Activated CD8-positive, alpha-beta T cell treated with anti-CD3 and anti-CD28 coated beads for 36 hours (primary cell): ENCODE measurements around the gene CD74. TPM values are rescaled to one million over a fixed set of nuclear protein-coding genes. Genes with fewer than 3 reads are reported as not detected.

Experiments used
- ATAC-seq: fragments of 200-7000 bp; cut with Tn5 transposase; one replicate; pipeline ENCODE4 v1.10.0; 2021; ENCODE audit warnings: mild to moderate bottlenecking, moderate library complexity
- CTCF ChIA-PET: fragments of 350-600 bp; sonication (Branson Sonifier 250); formaldehyde crosslinking; loops from one replicate; lab custom pipeline; 2021; ENCODE audit warnings: antibody characterized with exemption; lab: Charles Lee
- POLR2A ChIA-PET: fragments of 350-600 bp; sonication (Branson Sonifier 250); formaldehyde crosslinking; loops from one replicate; lab custom pipeline; 2021; ENCODE audit warnings: antibody characterized with exemption; lab: Charles Lee
- DNase-seq: peaks from one replicate; pipeline ENCODE4 v3.0.0-alpha.2; 2020
- H3K27ac Mint-ChIP-seq: one replicate; pipeline ENCODE4 v1.8.0; 2021; ENCODE audit warnings: mild to moderate bottlenecking, mixed read lengths
- H3K27me3 Mint-ChIP-seq: one replicate; pipeline ENCODE4 v1.8.0; 2021; ENCODE audit warnings: mixed read lengths
- H3K36me3 Mint-ChIP-seq: one replicate; pipeline ENCODE4 v1.8.0; 2021; ENCODE audit warnings: low read depth, mixed read lengths
- H3K4me1 Mint-ChIP-seq: one replicate; pipeline ENCODE4 v1.8.0; 2021; ENCODE audit warnings: low read depth, mixed read lengths
- H3K4me3 Mint-ChIP-seq: one replicate; pipeline ENCODE4 v1.8.0; 2021; ENCODE audit warnings: mild to moderate bottlenecking, moderate library complexity, mixed read lengths
- H3K9me3 Mint-ChIP-seq: one replicate; pipeline ENCODE4 v1.8.0; 2021; ENCODE audit warnings: mixed read lengths
- CTCF ChIP-seq: fragments of 200-600 bp; IDR thresholded peaks from one replicate; pipeline ENCODE4 v1.8.0; 2022; ENCODE audit warnings: antibody characterized with exemption, mild to moderate bottlenecking
- intact Hi-C: fragments of 100-400 bp; cut with micrococcal nuclease; formaldehyde crosslinking; loops from one replicate; pipeline ENCODE4 v1.10.0; 2022
- total RNA-seq, 2 experiments: library from RNA; stranded (reverse); gene quantifications; one replicate each; pipeline ENCODE4 v1.2.3, GENCODE V29; 2021

CD74 gene
- total RNA-seq, 2 experiments from 2014 or later = 277 to 282 TPM

- no peak for TF ChIP-seq CTCF
- no peak for DNase-seq
- ChIA-PET POLR2A (interaction anchor here (0.7 to 5.2 kb wide), 17 partner anchors 9 to 413 kb away, joined by 3 to 57 read pairs (median 5); partner anchors contain the start of genes HMGXB3, RPS14, TCOF1 and TIGD6), CTCF (interaction anchor here (0.7 to 4.3 kb wide), 5 partner anchors 14 to 37 kb away, joined by 3 to 40 read pairs (median 7); no protein-coding TSS in a partner anchor)
- Mint-ChIP-seq H3K4me1 (peaks cover 37% of the 10 kb centered on the region), H3K27ac (peak overlapping the region; percentile 99), H3K9me3 (no peaks in the 10 kb centered on the region), H3K27me3 (no peaks in the 10 kb centered on the region), H3K4me3 (peak overlapping the region; percentile 97), H3K36me3 (peaks cover 15% of the 10 kb centered on the region)
- ATAC-seq = no peak
- intact Hi-C loops = no loop called here
Measured at GRCh38 chr5:150413176-150413901, 629 bp upstream of the CD74 start.

- peaks cover 39% of the 10 kb centered on the region for H3K4me1 Mint-ChIP-seq
Measured at GRCh38 chr5:150411245-150411979, 1.3 kb downstream of the CD74 start.

GRCh38 chr5:150410524-150411244 lies 2.0 kb downstream of the CD74 start:
- no peaks in the 10 kb centered on the region for H3K9me3 Mint-ChIP-seq
- DNase-seq = peak; percentile 64
- intact Hi-C loops = no loop called here
- peak; percentile 11 for ATAC-seq
- peaks cover 39% of the 10 kb centered on the region for H3K4me1 Mint-ChIP-seq
- ChIA-PET CTCF (interaction anchor here (0.8 to 4.3 kb wide), 8 partner anchors 12 to 290 kb away, joined by 3 to 40 read pairs (median 3); partner anchors contain the start of gene RBM22), POLR2A (interaction anchor here (0.9 to 5.2 kb wide), 11 partner anchors 10 to 43 kb away, joined by 3 to 57 read pairs (median 5); partner anchors contain the start of gene RPS14)
- H3K27ac Mint-ChIP-seq = peak overlapping the region; percentile 99
- H3K4me3 Mint-ChIP-seq = peak overlapping the region; percentile 97
- no peak for TF ChIP-seq CTCF
- H3K27me3 Mint-ChIP-seq = no peaks in the 10 kb centered on the region
- peaks cover 24% of the 10 kb centered on the region for H3K36me3 Mint-ChIP-seq

More at GRCh38 chr5:150411245-150411979, 1.3 kb downstream of the CD74 start:
- H3K36me3 Mint-ChIP-seq = peaks cover 20% of the 10 kb centered on the region
- peak overlapping the region; percentile 99 for H3K27ac Mint-ChIP-seq
- ATAC-seq (peak; percentile 23), DNase-seq (peak; percentile 91)
- CTCF ChIA-PET = interaction anchor here (1.1 to 4.3 kb wide), 5 partner anchors 12 to 46 kb away, joined by 3 to 40 read pairs (median 5); no protein-coding TSS in a partner anchor
- no peak for TF ChIP-seq CTCF
- H3K27me3 Mint-ChIP-seq = no peaks in the 10 kb centered on the region
- POLR2A ChIA-PET = interaction anchor here (0.9 to 5.2 kb wide), 12 partner anchors 11 to 48 kb away, joined by 3 to 57 read pairs (median 5); no protein-coding TSS in a partner anchor
- intact Hi-C loops = no loop called here
- H3K9me3 Mint-ChIP-seq = no peaks in the 10 kb centered on the region
- H3K4me3 Mint-ChIP-seq = peak overlapping the region; percentile 97

GRCh38 chr5:150409638-150410523 lies 2.8 kb downstream of the CD74 start:
- Mint-ChIP-seq H3K36me3 (peaks cover 26% of the 10 kb centered on the region), H3K27ac (peak overlapping the region; percentile 99), H3K4me1 (peaks cover 39% of the 10 kb centered on the region), H3K27me3 (no peaks in the 10 kb centered on the region), H3K9me3 (no peaks in the 10 kb centered on the region), H3K4me3 (peak overlapping the region; percentile 97)
- CTCF ChIA-PET = interaction anchor here (0.8 to 4.3 kb wide), 9 partner anchors 11 to 291 kb away, joined by 3 to 40 read pairs (median 3); partner anchors contain the start of gene RBM22
- POLR2A ChIA-PET = interaction anchor here (0.9 to 5.2 kb wide), 8 partner anchors 9 to 42 kb away, joined by 3 to 57 read pairs (median 4); partner anchors contain the start of gene RPS14
- intact Hi-C loops = no loop called here
- ATAC-seq (no peak), DNase-seq (peak; percentile 55)
- no peak for TF ChIP-seq CTCF
